GM23338 (cell line): ENCODE data around the gene MORN3. TPM values are rescaled to one million over a fixed set of nuclear protein-coding genes. Genes with fewer than 3 reads are reported as not detected.

ENCODE experiments used
- ATAC-seq: fragments of 200-7000 bp; cut with Tn5 transposase; 3 replicates; pipeline ENCODE4 v1.9.1; 2020
- DNase-seq: peaks from one replicate; pipeline ENCODE4 v3.0.0-alpha.2; 2015; ENCODE audit warnings: low spot score
- H2AFZ ChIP-seq: fragments of 200-600 bp; sonication (generic); 2 replicates; pipeline ENCODE4 v1.8.0; 2016; ENCODE audit warnings: antibody characterized with exemption, mild to moderate bottlenecking, moderate library complexity
- H3F3A ChIP-seq: fragments of 200-600 bp; sonication (generic); replicated peaks from 2 replicates; pipeline ENCODE4 v1.8.0; 2017; ENCODE audit warnings: antibody characterized with exemption, mixed run types, low read depth
- H3K27ac ChIP-seq: fragments of 200-600 bp; sonication (generic); 2 replicates; pipeline ENCODE4 v1.6.1; 2016; ENCODE audit warnings: low read depth
- H3K27me3 ChIP-seq: fragments of 200-600 bp; sonication (generic); 2 replicates; pipeline ENCODE4 v1.8.0; 2016; ENCODE audit warnings: mild to moderate bottlenecking, mixed run types, moderate library complexity; ENCODE audit not compliant: insufficient read depth
- H3K36me3 ChIP-seq: fragments of 200-600 bp; sonication (generic); 2 replicates; pipeline ENCODE4 v1.8.0; 2016; ENCODE audit warnings: mild to moderate bottlenecking; ENCODE audit not compliant: insufficient read depth
- H3K4me1 ChIP-seq: fragments of 200-600 bp; sonication (generic); 2 replicates; pipeline ENCODE4 v1.8.0; 2016; ENCODE audit warnings: mild to moderate bottlenecking, moderate library complexity; ENCODE audit not compliant: insufficient read depth
- H3K4me2 ChIP-seq: fragments of 200-600 bp; sonication (generic); 2 replicates; pipeline ENCODE4 v1.7.1; 2017; ENCODE audit warnings: mixed run types
- H3K4me3 ChIP-seq: fragments of 200-600 bp; sonication (generic); 2 replicates; pipeline ENCODE4 v1.6.1; 2016; ENCODE audit warnings: mixed run types
- H3K79me2 ChIP-seq: fragments of 200-600 bp; sonication (generic); replicated peaks from 2 replicates; pipeline ENCODE4 v1.8.0; 2017; ENCODE audit warnings: mild to moderate bottlenecking; ENCODE audit not compliant: insufficient read depth
- H3K9me2 ChIP-seq: fragments of 200-600 bp; sonication (generic); 2 replicates; pipeline ENCODE4 v1.8.0; 2017; ENCODE audit not compliant: insufficient read depth
- H4K20me1 ChIP-seq: fragments of 200-600 bp; sonication (generic); replicated peaks from 2 replicates; pipeline ENCODE4 v1.8.0; 2017; ENCODE audit warnings: mild to moderate bottlenecking; ENCODE audit not compliant: insufficient read depth
- H3K27ac Mint-ChIP-seq: 2 replicates; pipeline ENCODE4 v1.8.0; 2020; ENCODE audit warnings: inconsistent platforms, mild to moderate bottlenecking, moderate library complexity, mixed read lengths
- H3K27me3 Mint-ChIP-seq: 3 replicates; pipeline ENCODE4 v1.8.0; 2022; ENCODE audit warnings: low read depth, mild to moderate bottlenecking, moderate library complexity, mixed read lengths, inconsistent platforms; ENCODE audit not compliant: insufficient read depth, poor library complexity
- H3K36me3 Mint-ChIP-seq: 3 replicates; pipeline ENCODE4 v1.8.0; 2021; ENCODE audit warnings: low read depth, mild to moderate bottlenecking, inconsistent platforms, moderate library complexity, mixed read lengths
- H3K4me1 Mint-ChIP-seq: 3 replicates; pipeline ENCODE4 v1.8.0; 2020; ENCODE audit warnings: mild to moderate bottlenecking, inconsistent platforms, mixed read lengths
- H3K4me3 Mint-ChIP-seq: 3 replicates; pipeline ENCODE4 v1.8.0; 2021; ENCODE audit warnings: moderate library complexity, mild to moderate bottlenecking, inconsistent platforms, mixed read lengths
- H3K9me3 Mint-ChIP-seq: 3 replicates; pipeline ENCODE4 v1.8.0; 2020; ENCODE audit warnings: moderate library complexity, mild to moderate bottlenecking, inconsistent platforms, mixed read lengths
- CREB1 ChIP-seq: fragments of 250-450 bp; sonication (Bioruptor Pico); IDR thresholded peaks from 2 replicates; pipeline ENCODE4 v1.5.0; 2020; ENCODE audit warnings: low read depth, mild to moderate bottlenecking, moderate library complexity
- EZH2 ChIP-seq: fragments of 200-600 bp; sonication (generic); IDR thresholded peaks from one replicate; pipeline ENCODE4 v1.8.0; 2017; ENCODE audit warnings: antibody characterized with exemption, mild to moderate bottlenecking, low read depth; ENCODE audit not compliant: unreplicated experiment
- EZH2phosphoT487 ChIP-seq: fragments of 200-600 bp; sonication (generic); IDR thresholded peaks from one replicate; pipeline ENCODE4 v1.8.1; 2018; ENCODE audit warnings: antibody characterized with exemption; ENCODE audit not compliant: unreplicated experiment
- JUNB ChIP-seq: IDR thresholded peaks from one replicate; pipeline ENCODE4 v1.6.1; 2016; ENCODE audit warnings: antibody characterized with exemption; ENCODE audit not compliant: unreplicated experiment
- NANOG ChIP-seq: IDR thresholded peaks from 2 replicates; pipeline ENCODE4 v1.6.1; 2016; ENCODE audit warnings: antibody characterized with exemption, borderline replicate concordance
- POLR2AphosphoS5 ChIP-seq: IDR thresholded peaks from 2 replicates; pipeline ENCODE4 v1.6.1; 2016; ENCODE audit warnings: antibody characterized with exemption, low read depth
- REST ChIP-seq: IDR thresholded peaks from one replicate; pipeline ENCODE4 v1.6.1; 2018; ENCODE audit warnings: antibody characterized with exemption; ENCODE audit not compliant: unreplicated experiment
- STAT1 ChIP-seq: IDR thresholded peaks from one replicate; pipeline ENCODE4 v1.6.1; 2016; ENCODE audit warnings: antibody characterized with exemption; ENCODE audit not compliant: unreplicated experiment
- ZNF114 ChIP-seq: fragments of 250-450 bp; sonication (Bioruptor Pico); IDR thresholded peaks from 2 replicates; pipeline ENCODE4 v1.5.0; 2020; ENCODE audit warnings: mild to moderate bottlenecking, moderate library complexity
- ZNF331 ChIP-seq: fragments of 250-450 bp; sonication (Bioruptor Pico); IDR thresholded peaks from 2 replicates; pipeline ENCODE4 v1.5.0; 2020; ENCODE audit warnings: low read depth, mild to moderate bottlenecking, moderate library complexity
- polyA plus RNA-seq: library from polyadenylated mRNA; unstranded; fragments of >200 nt; fragmentation: Nextera tagmentation; extraction: Ambion mirVana; gene quantifications from 2 replicates; pipeline ENCODE4 v1.2.1, GENCODE V29; 2016
- total RNA-seq: library from RNA; depleted of rRNA; stranded (reverse); fragments of >200 nt; shearing (Covaris generic); gene quantifications from 2 replicates; pipeline ENCODE4 v1.2.3, GENCODE V29; 2014
- TF ChIP-seq, protein P1 (sequence below): fragments of 250-450 bp; sonication (Bioruptor Pico); IDR thresholded peaks from 2 replicates; pipeline ENCODE4 v1.5.0; 2020; ENCODE audit warnings: mild to moderate bottlenecking, moderate library complexity
- TF ChIP-seq, protein P2 (sequence below): IDR thresholded peaks from 2 replicates; pipeline ENCODE4 v1.6.1; 2016; ENCODE audit warnings: antibody characterized with exemption
- TF ChIP-seq, protein P3 (sequence below), 2 experiments: fragments of 200-600 bp in 1 of 2; sonication (generic) in 1 of 2; conservative IDR thresholded peaks; 2 replicates each; pipeline versions ENCODE4 v1.5.1 to v1.6.1; 2016 to 2017; ENCODE audit warnings: antibody characterized with exemption in 2 of 2, low read depth in 2 of 2, mild to moderate bottlenecking in 2 of 2, moderate library complexity in 1 of 2

Gene MORN3
- total and polyA plus RNA-seq, 2 experiments from 2014 or later, result 0.14 to 0.36 TPM

DNA sequence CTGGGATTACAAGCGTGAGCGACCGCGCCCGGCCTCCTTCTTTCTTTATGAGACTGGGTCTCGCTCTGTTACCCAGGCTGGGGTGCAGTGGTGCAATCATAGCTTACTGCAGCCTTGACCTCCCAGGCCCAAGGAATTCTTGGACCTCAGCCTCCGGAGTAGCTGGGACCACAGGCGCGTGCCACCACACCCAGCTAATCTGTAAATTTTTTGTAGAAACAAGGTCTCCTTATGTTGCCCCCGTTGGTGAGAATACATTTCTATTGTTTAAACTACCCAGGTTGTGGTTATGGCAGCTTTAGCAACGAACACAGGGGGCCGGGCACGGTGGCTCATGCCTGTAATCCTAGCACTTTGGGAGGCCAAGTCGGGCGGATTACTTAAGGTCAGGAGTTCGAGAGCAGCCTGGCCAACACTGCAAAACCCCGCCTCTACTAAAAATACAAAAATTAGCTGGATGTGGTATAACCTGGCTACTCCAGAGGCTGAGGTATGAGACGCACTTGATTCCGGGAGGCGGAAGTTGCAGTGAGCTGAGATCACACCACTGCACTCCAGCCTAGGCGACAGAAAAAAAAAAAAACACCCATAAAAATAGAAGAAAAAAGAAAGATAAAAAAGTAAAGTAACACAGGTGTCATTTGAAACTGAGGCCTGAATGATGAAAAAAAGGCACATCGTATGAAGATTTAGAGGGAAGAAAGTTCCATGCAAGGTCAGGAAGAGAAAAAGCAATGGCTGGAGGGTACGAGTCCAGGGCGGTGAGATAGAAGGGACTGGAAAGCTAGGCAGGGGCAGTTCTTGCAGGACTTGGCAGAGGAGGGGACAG, 42.1 kb upstream of the MORN3 start:
- Histone ChIP-seq H3K36me3 (no peaks in the 10 kb centered on the region), H3K79me2 (peaks cover 38% of the 10 kb centered on the region), H3K27ac (peak overlapping the region; percentile 84; the same call in 1 of the 2 replicates), H4K20me1 (peaks cover 20% of the 10 kb centered on the region), H3K4me1 (peaks cover 12% of the 10 kb centered on the region), H3K4me2 (peak overlapping the region; percentile 84), H3K9me2 (no peaks in the 10 kb centered on the region), H3K4me3 (peak overlapping the region; percentile 78), H3F3A (peaks cover 20% of the 10 kb centered on the region; the same call in 1 of the 2 replicates), H2AFZ (peak overlapping the region; percentile 97), H3K27me3 (no peaks in the 10 kb centered on the region)
- DNase-seq, result no peak
- peaks cover 12% of the 10 kb centered on the region for H3K27me3 Mint-ChIP-seq
- H3K9me3 Mint-ChIP-seq, result no peaks in the 10 kb centered on the region; the same call in 1 of the 3 replicates
- peak overlapping the region; percentile 90 for H3K27ac Mint-ChIP-seq
- H3K36me3 Mint-ChIP-seq, result peaks cover 17% of the 10 kb centered on the region
- peak overlapping the region; percentile 90 for H3K4me3 Mint-ChIP-seq
- peak; percentile 13 for ATAC-seq
- TF ChIP-seq, protein P1, sequence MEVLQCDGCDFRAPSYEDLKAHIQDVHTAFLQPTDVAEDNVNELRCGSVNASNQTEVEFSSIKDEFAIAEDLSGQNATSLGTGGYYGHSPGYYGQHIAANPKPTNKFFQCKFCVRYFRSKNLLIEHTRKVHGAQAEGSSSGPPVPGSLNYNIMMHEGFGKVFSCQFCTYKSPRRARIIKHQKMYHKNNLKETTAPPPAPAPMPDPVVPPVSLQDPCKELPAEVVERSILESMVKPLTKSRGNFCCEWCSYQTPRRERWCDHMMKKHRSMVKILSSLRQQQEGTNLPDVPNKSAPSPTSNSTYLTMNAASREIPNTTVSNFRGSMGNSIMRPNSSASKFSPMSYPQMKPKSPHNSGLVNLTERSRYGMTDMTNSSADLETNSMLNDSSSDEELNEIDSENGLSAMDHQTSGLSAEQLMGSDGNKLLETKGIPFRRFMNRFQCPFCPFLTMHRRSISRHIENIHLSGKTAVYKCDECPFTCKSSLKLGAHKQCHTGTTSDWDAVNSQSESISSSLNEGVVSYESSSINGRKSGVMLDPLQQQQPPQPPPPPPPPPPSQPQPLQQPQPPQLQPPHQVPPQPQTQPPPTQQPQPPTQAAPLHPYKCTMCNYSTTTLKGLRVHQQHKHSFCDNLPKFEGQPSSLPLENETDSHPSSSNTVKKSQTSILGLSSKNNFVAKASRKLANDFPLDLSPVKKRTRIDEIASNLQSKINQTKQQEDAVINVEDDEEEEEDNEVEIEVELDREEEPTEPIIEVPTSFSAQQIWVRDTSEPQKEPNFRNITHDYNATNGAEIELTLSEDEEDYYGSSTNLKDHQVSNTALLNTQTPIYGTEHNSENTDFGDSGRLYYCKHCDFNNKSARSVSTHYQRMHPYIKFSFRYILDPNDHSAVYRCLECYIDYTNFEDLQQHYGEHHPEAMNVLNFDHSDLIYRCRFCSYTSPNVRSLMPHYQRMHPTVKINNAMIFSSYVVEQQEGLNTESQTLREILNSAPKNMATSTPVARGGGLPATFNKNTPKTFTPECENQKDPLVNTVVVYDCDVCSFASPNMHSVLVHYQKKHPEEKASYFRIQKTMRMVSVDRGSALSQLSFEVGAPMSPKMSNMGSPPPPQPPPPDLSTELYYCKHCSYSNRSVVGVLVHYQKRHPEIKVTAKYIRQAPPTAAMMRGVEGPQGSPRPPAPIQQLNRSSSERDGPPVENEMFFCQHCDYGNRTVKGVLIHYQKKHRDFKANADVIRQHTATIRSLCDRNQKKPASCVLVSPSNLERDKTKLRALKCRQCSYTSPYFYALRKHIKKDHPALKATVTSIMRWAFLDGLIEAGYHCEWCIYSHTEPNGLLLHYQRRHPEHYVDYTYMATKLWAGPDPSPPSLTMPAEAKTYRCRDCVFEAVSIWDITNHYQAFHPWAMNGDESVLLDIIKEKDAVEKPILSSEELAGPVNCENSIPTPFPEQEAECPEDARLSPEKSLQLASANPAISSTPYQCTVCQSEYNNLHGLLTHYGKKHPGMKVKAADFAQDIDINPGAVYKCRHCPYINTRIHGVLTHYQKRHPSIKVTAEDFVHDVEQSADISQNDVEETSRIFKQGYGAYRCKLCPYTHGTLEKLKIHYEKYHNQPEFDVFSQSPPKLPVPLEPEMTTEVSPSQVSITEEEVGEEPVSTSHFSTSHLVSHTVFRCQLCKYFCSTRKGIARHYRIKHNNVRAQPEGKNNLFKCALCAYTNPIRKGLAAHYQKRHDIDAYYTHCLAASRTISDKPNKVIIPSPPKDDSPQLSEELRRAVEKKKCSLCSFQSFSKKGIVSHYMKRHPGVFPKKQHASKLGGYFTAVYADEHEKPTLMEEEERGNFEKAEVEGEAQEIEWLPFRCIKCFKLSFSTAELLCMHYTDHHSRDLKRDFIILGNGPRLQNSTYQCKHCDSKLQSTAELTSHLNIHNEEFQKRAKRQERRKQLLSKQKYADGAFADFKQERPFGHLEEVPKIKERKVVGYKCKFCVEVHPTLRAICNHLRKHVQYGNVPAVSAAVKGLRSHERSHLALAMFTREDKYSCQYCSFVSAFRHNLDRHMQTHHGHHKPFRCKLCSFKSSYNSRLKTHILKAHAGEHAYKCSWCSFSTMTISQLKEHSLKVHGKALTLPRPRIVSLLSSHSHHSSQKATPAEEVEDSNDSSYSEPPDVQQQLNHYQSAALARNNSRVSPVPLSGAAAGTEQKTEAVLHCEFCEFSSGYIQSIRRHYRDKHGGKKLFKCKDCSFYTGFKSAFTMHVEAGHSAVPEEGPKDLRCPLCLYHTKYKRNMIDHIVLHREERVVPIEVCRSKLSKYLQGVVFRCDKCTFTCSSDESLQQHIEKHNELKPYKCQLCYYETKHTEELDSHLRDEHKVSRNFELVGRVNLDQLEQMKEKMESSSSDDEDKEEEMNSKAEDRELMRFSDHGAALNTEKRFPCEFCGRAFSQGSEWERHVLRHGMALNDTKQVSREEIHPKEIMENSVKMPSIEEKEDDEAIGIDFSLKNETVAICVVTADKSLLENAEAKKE (CRISPR knock-in tag), result no peak
- TF ChIP-seq EZH2 (no peak), REST (no peak), POLR2AphosphoS5 (no peak), ZNF331 (CRISPR knock-in tag) (no peak), JUNB (no peak), CREB1 (CRISPR knock-in tag) (no peak), STAT1 (no peak), EZH2phosphoT487 (no peak), NANOG (no peak), ZNF114 (CRISPR knock-in tag) (no peak)
- TF ChIP-seq, protein P2, sequence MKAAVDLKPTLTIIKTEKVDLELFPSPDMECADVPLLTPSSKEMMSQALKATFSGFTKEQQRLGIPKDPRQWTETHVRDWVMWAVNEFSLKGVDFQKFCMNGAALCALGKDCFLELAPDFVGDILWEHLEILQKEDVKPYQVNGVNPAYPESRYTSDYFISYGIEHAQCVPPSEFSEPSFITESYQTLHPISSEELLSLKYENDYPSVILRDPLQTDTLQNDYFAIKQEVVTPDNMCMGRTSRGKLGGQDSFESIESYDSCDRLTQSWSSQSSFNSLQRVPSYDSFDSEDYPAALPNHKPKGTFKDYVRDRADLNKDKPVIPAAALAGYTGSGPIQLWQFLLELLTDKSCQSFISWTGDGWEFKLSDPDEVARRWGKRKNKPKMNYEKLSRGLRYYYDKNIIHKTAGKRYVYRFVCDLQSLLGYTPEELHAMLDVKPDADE, result no peak
- TF ChIP-seq, protein P3, sequence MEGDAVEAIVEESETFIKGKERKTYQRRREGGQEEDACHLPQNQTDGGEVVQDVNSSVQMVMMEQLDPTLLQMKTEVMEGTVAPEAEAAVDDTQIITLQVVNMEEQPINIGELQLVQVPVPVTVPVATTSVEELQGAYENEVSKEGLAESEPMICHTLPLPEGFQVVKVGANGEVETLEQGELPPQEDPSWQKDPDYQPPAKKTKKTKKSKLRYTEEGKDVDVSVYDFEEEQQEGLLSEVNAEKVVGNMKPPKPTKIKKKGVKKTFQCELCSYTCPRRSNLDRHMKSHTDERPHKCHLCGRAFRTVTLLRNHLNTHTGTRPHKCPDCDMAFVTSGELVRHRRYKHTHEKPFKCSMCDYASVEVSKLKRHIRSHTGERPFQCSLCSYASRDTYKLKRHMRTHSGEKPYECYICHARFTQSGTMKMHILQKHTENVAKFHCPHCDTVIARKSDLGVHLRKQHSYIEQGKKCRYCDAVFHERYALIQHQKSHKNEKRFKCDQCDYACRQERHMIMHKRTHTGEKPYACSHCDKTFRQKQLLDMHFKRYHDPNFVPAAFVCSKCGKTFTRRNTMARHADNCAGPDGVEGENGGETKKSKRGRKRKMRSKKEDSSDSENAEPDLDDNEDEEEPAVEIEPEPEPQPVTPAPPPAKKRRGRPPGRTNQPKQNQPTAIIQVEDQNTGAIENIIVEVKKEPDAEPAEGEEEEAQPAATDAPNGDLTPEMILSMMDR (conservative IDR thresholded peaks at IDR 0.05; ENCODE audit: low read depth in 2 of 2), result no peak
- peaks cover 25% of the 10 kb centered on the region for H3K4me1 Mint-ChIP-seq
